ENCODE data around the gene FLRT2. TPM values are rescaled to one million over a fixed set of nuclear protein-coding genes. Genes with fewer than 3 reads are reported as not detected.
A peak's percentile ranks its signal among the peaks of the same experiment; 100 is the strongest.

FLRT2 gene
- polyA plus RNA-seq, 1 donor = 46.9 TPM

DNA sequence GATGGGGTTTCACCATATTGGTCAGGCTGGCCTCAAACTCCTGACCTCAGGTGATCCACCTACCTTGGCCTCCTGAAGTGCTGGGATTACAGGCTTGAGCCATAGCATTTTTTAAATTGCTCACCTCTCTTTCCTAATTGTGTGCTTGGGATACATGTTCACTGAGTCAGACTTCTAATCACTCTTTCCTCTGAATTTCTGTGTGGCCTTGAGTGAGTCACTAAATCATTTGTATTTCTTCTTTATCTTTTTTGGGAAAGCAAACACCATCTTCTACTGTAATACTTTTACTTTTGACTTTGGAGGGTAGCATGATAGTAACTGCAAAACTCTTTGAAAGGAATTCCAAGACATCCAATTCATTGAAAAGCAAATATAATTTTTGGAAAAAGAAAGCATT is 60.8 kb downstream of the FLRT2 start:
- Histone ChIP-seq H3K36me3 (ENCODE audit: control insufficient read depth, insufficient read depth, low read length) (no peaks in the 10 kb centered on the region), H3K27ac (ENCODE audit: low read length) (no peak overlapping the region), H3K27me3 (ENCODE audit: control insufficient read depth, insufficient read depth, low read length) (no peaks in the 10 kb centered on the region), H3K4me3 (ENCODE audit: low read length) (no peak overlapping the region), H3K9me3 (ENCODE audit: control insufficient read depth, low read depth, low read length) (no peaks in the 10 kb centered on the region), H3K4me1 (ENCODE audit: control insufficient read depth, insufficient read depth, low read length) (no peaks in the 10 kb centered on the region)
- DNase-seq = no peak

DNA sequence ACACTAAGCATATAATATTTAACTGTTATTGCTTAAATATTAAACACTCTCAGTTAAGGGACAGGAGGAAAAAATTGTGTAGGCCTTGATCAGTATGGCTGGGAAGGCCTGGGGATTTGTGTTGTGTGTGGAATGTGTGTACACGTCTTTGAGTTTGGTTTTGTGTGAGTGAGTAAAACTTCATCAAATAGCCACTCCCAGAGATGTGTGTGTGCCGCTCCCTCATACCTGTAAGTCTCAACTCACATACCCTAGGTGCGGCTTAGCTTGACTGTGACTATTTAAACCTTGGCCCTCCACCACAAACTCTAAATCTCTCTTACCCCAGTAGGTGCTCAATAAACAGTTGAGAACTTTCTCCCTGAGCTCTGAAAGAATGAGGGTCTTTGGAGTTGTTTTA is 64.3 kb downstream of the FLRT2 start:
- Histone ChIP-seq H3K4me1 (ENCODE audit: control insufficient read depth, insufficient read depth, low read length) (no peaks in the 10 kb centered on the region), H3K9me3 (ENCODE audit: control insufficient read depth, low read depth, low read length) (no peaks in the 10 kb centered on the region), H3K36me3 (ENCODE audit: control insufficient read depth, insufficient read depth, low read length) (no peaks in the 10 kb centered on the region), H3K4me3 (ENCODE audit: low read length) (no peak overlapping the region), H3K27me3 (ENCODE audit: control insufficient read depth, insufficient read depth, low read length) (no peaks in the 10 kb centered on the region), H3K27ac (ENCODE audit: low read length) (no peak overlapping the region)
- DNase-seq = no peak
- WGBS (ENCODE audit: insufficient coverage, low lambda C conversion rate) = no CpG with 5 or more reads among the region's 3 CpGs

DNA sequence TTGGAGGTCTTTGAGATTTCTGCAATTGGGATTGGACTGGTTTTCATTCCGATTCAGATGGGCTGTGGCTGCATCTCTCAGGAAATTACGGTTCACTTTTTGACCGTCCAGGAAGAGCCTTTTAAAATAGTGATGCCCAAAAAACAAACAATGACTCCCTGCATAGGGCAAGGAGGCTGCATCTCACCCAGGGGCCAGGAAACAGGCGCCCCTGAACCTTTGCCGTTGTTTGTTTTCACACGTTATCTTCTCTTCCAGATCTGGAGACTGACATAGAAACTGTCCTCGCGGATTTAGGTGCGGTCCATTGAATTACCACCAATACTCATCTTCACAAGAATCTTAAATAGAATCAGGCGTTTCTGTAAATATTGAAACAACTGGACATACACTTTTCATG is 66.0 kb downstream of the FLRT2 start:
- Histone ChIP-seq H3K9me3 (ENCODE audit: control insufficient read depth, low read depth, low read length) (no peaks in the 10 kb centered on the region), H3K4me3 (ENCODE audit: low read length) (no peak overlapping the region), H3K36me3 (ENCODE audit: control insufficient read depth, insufficient read depth, low read length) (no peaks in the 10 kb centered on the region), H3K4me1 (ENCODE audit: control insufficient read depth, insufficient read depth, low read length) (no peaks in the 10 kb centered on the region), H3K27ac (ENCODE audit: low read length) (no peak overlapping the region), H3K27me3 (ENCODE audit: control insufficient read depth, insufficient read depth, low read length) (no peaks in the 10 kb centered on the region)
- DNase-seq = no peak
- WGBS (ENCODE audit: insufficient coverage, low lambda C conversion rate) = 63% methylated on average over 3 of the region's 10 CpGs

DNA sequence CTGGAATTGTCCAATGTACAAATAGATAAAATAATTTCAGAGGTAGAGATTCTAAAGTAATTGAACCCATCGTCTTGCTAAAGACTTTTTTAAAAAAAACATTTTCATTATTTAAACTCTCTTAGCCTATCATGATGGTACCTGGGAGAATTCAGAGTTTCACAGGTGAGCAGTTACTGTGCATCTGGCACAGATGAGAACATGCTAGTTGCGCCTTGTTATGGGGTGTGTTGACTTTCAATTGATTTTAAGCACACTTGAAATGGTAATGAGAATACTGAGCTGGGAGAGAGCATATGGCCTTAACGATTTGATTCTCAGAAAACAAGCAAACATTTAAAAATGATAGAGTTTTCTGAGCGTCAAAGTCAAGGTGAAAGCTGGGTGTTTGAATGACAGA is 66.6 kb downstream of the FLRT2 start:
- Histone ChIP-seq H3K4me3 (ENCODE audit: low read length) (no peak overlapping the region), H3K4me1 (ENCODE audit: control insufficient read depth, insufficient read depth, low read length) (no peaks in the 10 kb centered on the region), H3K27me3 (ENCODE audit: control insufficient read depth, insufficient read depth, low read length) (no peaks in the 10 kb centered on the region), H3K27ac (ENCODE audit: low read length) (no peak overlapping the region), H3K9me3 (ENCODE audit: control insufficient read depth, low read depth, low read length) (no peaks in the 10 kb centered on the region), H3K36me3 (ENCODE audit: control insufficient read depth, insufficient read depth, low read length) (no peaks in the 10 kb centered on the region)
- DNase-seq = no peak
- 92% methylated on average over 3 of the region's 4 CpGs for WGBS (ENCODE audit: insufficient coverage, low lambda C conversion rate)

DNA sequence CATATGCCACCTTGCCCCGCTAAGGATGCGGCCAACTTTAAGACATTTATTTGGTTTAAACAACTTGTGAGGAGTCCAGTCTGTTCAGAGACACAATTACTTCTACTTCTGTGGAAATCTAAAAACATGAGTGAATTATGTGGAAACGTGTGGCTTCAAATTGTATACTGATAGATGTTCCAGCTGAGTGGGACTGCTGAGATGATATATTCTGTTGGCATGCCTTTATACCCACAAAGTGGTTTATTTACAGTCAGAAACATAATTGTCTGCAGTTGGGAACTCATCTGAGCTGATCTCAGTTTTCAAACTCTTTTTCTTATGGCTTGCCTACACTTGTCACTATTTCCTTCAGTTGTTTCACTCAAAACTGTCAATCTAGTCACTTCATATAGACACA is 67.8 kb downstream of the FLRT2 start:
- no CpG with 5 or more reads among the region's 3 CpGs for WGBS (ENCODE audit: insufficient coverage, low lambda C conversion rate)

DNA sequence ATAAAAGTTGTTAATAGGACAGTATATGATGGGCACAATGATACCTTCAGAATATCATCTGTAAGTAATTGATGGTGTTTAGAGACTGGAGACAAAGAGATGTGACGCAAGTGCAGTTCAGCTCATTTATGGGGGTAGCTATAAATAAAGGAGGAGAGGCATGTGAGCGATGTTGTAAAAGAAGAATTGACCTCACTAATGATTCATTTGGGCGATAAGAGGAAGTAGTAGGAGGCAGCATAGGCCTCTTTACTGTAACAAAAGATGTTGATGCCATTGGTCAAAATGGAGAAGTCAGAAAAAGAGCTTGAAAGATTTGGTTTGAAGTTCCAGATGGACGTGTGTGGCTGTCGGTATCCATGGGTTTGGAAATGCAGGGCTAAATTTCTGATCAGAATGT is 70.0 kb downstream of the FLRT2 start:
- Histone ChIP-seq H3K4me3 (ENCODE audit: low read length) (no peak overlapping the region), H3K9me3 (ENCODE audit: control insufficient read depth, low read depth, low read length) (no peaks in the 10 kb centered on the region), H3K4me1 (ENCODE audit: control insufficient read depth, insufficient read depth, low read length) (no peaks in the 10 kb centered on the region), H3K36me3 (ENCODE audit: control insufficient read depth, insufficient read depth, low read length) (no peaks in the 10 kb centered on the region), H3K27me3 (ENCODE audit: control insufficient read depth, insufficient read depth, low read length) (no peaks in the 10 kb centered on the region), H3K27ac (ENCODE audit: low read length) (no peak overlapping the region)
- DNase-seq = peak; percentile 37 to 74
- 59% methylated on average over 3 of the region's 5 CpGs for WGBS (ENCODE audit: insufficient coverage, low lambda C conversion rate)

More for the DNA sequence above, 67.8 kb downstream of the FLRT2 start:
- Histone ChIP-seq H3K9me3 (ENCODE audit: control insufficient read depth, low read depth, low read length) (no peaks in the 10 kb centered on the region), H3K36me3 (ENCODE audit: control insufficient read depth, insufficient read depth, low read length) (no peaks in the 10 kb centered on the region), H3K4me1 (ENCODE audit: control insufficient read depth, insufficient read depth, low read length) (no peaks in the 10 kb centered on the region), H3K4me3 (ENCODE audit: low read length) (no peak overlapping the region), H3K27ac (ENCODE audit: low read length) (no peak overlapping the region), H3K27me3 (ENCODE audit: control insufficient read depth, insufficient read depth, low read length) (no peaks in the 10 kb centered on the region)
- DNase-seq = no peak

DNA sequence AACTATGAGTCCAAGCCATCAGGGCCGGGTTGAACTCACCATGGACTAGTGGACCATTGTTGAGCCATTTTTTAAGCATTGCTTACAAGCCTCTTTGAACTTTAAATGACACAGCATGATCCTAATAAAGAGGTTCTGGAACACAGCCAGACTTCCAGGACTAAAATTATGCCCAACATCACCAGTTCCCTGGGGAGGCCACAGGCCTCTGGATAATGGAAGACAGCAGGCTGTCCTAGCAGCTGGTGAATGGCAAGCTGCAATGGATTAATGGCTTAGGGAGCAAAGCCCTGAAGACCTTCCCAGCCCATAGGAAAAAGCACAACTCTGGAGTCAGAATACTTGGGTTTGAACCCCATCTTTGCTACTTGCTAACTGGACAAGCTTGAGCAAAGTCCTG is 71.3 kb downstream of the FLRT2 start:
- no peak overlapping the region for H3K27ac ChIP-seq (ENCODE audit: low read length)
- DNase-seq = no peak
- WGBS (ENCODE audit: insufficient coverage, low lambda C conversion rate) = no CpG with 5 or more reads among the region's 1 CpG
- no peaks in the 10 kb centered on the region for H3K36me3 ChIP-seq (ENCODE audit: control insufficient read depth, insufficient read depth, low read length)
- H3K27me3 ChIP-seq (ENCODE audit: control insufficient read depth, insufficient read depth, low read length) = no peaks in the 10 kb centered on the region
- H3K4me3 ChIP-seq (ENCODE audit: low read length) = no peak overlapping the region
- no peaks in the 10 kb centered on the region for H3K4me1 ChIP-seq (ENCODE audit: control insufficient read depth, insufficient read depth, low read length)
- H3K9me3 ChIP-seq (ENCODE audit: control insufficient read depth, low read depth, low read length) = no peaks in the 10 kb centered on the region

DNA sequence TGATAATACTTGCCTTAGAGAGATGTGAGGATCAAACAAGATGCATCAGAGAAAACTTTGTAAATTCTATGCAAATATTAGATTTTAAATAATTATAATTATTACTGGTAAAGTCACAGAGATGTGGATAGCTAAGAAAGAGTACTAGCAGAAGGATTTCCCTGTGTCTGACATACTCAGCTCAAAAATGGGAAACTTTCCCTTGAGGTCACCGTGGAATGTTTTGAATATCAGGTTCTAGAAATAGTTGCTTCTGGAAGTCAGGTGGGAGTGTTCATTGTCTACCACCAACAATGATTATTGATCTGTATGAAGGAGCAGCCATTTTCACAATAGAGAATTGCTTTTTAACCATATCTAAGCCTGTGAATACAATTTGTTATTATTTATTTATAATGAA is 71.7 kb downstream of the FLRT2 start:
- WGBS (ENCODE audit: insufficient coverage, low lambda C conversion rate) = no CpG with 5 or more reads among the region's 1 CpG
- Histone ChIP-seq H3K27ac (ENCODE audit: low read length) (no peak overlapping the region), H3K4me1 (ENCODE audit: control insufficient read depth, insufficient read depth, low read length) (no peaks in the 10 kb centered on the region), H3K9me3 (ENCODE audit: control insufficient read depth, low read depth, low read length) (no peaks in the 10 kb centered on the region), H3K4me3 (ENCODE audit: low read length) (no peak overlapping the region), H3K27me3 (ENCODE audit: control insufficient read depth, insufficient read depth, low read length) (no peaks in the 10 kb centered on the region), H3K36me3 (ENCODE audit: control insufficient read depth, insufficient read depth, low read length) (no peaks in the 10 kb centered on the region)
- no peak for DNase-seq

DNA sequence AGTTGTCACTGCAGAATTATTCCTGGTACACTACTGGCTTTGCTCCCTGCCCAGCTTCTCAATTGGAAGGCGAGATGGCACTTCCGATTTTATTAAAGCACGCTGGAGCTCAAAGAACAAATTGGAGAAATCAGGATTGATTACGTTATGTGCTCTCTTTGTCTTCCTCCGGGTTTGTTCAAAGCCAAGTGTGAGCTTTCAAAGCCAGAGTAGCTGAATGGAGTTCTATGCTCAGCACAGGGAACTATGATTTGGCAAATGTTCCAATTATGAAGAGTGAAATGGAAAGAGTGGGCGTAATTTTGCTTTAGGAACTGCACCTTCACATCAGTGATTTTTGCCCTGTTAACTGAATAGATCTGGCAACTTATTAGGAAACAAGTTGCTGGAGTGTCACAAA is 72.4 kb downstream of the FLRT2 start:
- DNase-seq = no peak
- H3K4me1 ChIP-seq (ENCODE audit: control insufficient read depth, insufficient read depth, low read length) = no peaks in the 10 kb centered on the region
- no peaks in the 10 kb centered on the region for H3K9me3 ChIP-seq (ENCODE audit: control insufficient read depth, low read depth, low read length)
- H3K4me3 ChIP-seq (ENCODE audit: low read length) = no peak overlapping the region
- H3K27me3 ChIP-seq (ENCODE audit: control insufficient read depth, insufficient read depth, low read length) = no peaks in the 10 kb centered on the region
- no peaks in the 10 kb centered on the region for H3K36me3 ChIP-seq (ENCODE audit: control insufficient read depth, insufficient read depth, low read length)
- no peak overlapping the region for H3K27ac ChIP-seq (ENCODE audit: low read length)
- 92% methylated on average over 2 of the region's 6 CpGs for WGBS (ENCODE audit: insufficient coverage, low lambda C conversion rate)

DNA sequence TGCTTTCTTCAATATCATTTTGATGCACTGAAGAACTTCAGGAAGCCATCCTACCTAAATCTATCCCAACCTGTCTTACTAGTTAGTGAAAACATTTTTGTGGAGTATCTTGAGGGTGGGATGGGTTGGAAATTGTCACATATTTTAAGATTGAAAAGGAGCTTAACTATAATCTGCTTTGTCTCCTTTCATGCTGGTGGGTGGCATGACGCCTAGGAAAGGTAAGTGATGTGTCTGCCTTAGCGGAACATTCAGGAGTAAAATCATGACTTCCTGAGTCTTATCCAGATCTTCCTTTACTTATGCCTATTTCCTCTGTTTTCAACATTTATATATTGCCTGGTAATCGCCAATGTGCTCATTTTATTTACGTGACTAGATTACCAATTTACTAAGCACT is 74.1 kb downstream of the FLRT2 start:
- Histone ChIP-seq H3K27me3 (ENCODE audit: control insufficient read depth, insufficient read depth, low read length) (no peaks in the 10 kb centered on the region), H3K9me3 (ENCODE audit: control insufficient read depth, low read depth, low read length) (no peaks in the 10 kb centered on the region), H3K4me3 (ENCODE audit: low read length) (no peak overlapping the region), H3K4me1 (ENCODE audit: control insufficient read depth, insufficient read depth, low read length) (no peaks in the 10 kb centered on the region), H3K36me3 (ENCODE audit: control insufficient read depth, insufficient read depth, low read length) (no peaks in the 10 kb centered on the region), H3K27ac (ENCODE audit: low read length) (no peak overlapping the region)
- no peak for DNase-seq
- WGBS (ENCODE audit: insufficient coverage, low lambda C conversion rate) = 100% methylated on average over 2 of the region's 4 CpGs

DNA sequence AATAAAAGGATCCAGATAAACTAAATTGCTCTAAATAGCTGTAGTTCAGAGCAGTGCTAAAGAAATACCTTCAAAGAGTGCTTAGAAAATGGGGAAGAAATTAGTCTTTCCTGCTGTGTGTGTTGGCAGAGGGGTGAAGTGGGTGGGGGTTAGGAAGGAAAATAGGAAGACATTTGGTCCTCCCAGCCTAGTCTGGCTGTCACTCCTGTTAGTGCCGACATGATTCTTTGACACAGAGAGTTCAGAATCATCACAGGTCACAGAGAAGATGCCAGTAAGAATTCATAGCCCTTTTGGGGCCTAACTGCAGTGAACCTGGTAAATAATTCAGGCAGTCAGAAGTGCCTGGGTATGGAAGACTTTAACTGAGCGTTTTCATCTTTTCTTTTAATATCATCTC is 74.8 kb downstream of the FLRT2 start:
- H3K4me1 ChIP-seq (ENCODE audit: control insufficient read depth, insufficient read depth, low read length) = no peaks in the 10 kb centered on the region
- WGBS (ENCODE audit: insufficient coverage, low lambda C conversion rate) = no CpG with 5 or more reads among the region's 2 CpGs
- H3K27me3 ChIP-seq (ENCODE audit: control insufficient read depth, insufficient read depth, low read length) = no peaks in the 10 kb centered on the region
- no peak overlapping the region for H3K27ac ChIP-seq (ENCODE audit: low read length)
- DNase-seq = no peak
- H3K9me3 ChIP-seq (ENCODE audit: control insufficient read depth, low read depth, low read length) = no peaks in the 10 kb centered on the region
- no peak overlapping the region for H3K4me3 ChIP-seq (ENCODE audit: low read length)
- H3K36me3 ChIP-seq (ENCODE audit: control insufficient read depth, insufficient read depth, low read length) = no peaks in the 10 kb centered on the region

All from large intestine (tissue), 3 donors.